HG03045 (cell line): ENCODE measurements around the gene PCNX2.

Experiments used
- ATAC-seq: cut with Tn5 transposase; IDR thresholded peaks from one replicate; pipeline ENCODE4 v1.9.1; 2021; ENCODE audit warnings: mild to moderate bottlenecking, moderate library complexity; ENCODE audit not compliant: unreplicated experiment

The PCNX2 gene

GRCh38 chr1:233079574-233079973 is 216.0 kb downstream of the PCNX2 start:
- ATAC-seq: no peak

GRCh38 chr1:233078396-233078795 is 217.1 kb downstream of the PCNX2 start:
- ATAC-seq: no peak

DNA sequence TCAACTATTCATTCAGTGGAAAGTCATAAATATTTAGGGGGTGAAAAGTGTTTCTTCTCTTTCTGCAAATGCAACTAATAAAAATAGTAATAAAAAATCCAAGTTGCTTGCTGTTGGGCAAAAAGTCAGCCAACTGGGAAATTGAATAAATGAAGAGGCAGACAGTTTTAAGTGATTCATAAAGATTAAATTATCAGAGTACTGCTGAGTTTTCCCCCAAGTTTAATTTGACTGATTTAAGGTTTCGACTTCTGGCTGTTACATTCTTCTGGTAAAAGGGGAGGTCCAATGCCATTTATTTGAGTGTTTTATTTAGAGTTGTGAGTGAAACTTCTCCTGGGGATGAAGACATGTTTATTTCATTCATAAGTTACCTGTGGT is 219.6 kb downstream of the PCNX2 start:
- no peak for ATAC-seq

GRCh38 chr1:233066087-233066486 is 229.4 kb downstream of the PCNX2 start:
- ATAC-seq: no peak

- no peak for ATAC-seq
Observed at GRCh38 chr1:233065685-233066084, 229.8 kb downstream of the PCNX2 start.

DNA sequence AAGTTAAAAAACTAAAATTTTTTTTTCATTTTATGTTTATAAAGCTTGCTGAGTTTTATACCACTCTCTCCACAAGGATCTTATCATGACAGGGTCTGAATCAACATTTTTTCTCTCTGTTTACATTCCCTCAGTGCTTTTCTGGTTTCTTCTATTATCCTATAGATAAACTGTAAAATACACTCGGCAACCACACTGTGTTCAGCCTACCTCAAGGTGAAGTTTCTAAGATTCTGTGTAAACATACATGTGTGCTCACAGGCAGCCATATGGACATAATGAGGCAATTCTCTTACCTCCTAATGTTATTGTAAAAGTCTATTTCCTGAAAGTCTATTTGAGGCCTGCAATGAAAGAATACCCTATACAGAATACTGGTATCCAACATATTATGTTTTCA is 230.5 kb downstream of the PCNX2 start:
- no peak for ATAC-seq

GRCh38 chr1:233063462-233063861 is 232.1 kb downstream of the PCNX2 start:
- ATAC-seq: no peak

DNA sequence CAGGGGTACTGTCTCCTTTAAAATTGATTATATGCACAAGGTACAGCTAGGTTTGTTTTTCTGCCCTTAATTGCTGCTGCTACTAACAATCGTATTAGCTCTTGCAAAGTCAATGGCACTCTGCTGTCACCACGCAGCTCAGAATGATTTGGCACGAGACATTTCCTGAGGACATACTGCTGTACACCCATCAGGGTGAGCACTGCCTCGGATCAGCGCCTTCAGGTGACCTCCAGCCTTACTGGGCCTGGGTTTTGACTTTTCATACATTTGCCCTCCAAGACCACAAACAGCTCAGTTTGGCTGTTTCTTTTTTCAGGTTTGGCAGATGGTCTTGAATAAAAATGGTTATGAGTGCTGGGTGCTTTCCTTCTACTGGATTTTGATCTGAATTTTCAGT is 234.3 kb downstream of the PCNX2 start:
- no peak for ATAC-seq

GRCh38 chr1:233060461-233060994 is 235.0 kb downstream of the PCNX2 start:
- no peak for ATAC-seq

- ATAC-seq: no peak
Observed at GRCh38 chr1:233057836-233058235, 237.7 kb downstream of the PCNX2 start.

DNA sequence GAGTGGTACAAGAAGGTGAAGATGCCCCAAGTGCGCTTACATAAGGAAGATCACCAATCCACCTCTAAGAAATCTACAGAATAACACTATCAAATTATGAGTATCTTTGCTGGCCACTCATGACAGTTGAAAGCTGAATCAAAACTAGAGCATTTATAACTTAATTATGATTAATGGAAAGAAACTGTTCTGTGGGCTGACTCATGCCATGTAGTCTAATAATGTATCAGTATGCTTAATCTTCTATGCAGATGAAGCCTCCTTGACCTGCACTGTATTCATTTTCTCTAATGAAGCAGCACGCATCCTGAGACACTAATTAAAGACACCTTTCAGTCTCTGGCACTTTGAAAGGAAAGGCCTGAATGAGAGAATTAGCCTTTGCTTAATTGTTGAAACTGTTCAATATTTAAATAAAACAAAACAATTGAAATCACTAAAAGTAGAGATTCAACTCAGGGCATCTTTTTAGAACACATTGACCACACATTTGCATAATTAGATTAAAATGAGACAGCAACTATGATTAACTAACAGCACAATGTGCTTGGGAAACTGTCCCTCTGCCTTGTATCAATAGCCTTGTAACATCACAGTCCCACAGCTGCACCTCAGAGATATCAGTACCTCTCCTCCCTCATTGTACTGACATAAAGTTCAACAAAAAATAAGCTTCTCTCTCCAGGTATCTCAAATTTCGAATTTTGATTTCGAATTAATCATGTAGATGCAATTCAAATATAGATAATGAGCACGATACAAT is 239.5 kb downstream of the PCNX2 start:
- no peak for ATAC-seq

GRCh38 chr1:233045588-233045987 is 249.9 kb downstream of the PCNX2 start:
- ATAC-seq: no peak

DNA sequence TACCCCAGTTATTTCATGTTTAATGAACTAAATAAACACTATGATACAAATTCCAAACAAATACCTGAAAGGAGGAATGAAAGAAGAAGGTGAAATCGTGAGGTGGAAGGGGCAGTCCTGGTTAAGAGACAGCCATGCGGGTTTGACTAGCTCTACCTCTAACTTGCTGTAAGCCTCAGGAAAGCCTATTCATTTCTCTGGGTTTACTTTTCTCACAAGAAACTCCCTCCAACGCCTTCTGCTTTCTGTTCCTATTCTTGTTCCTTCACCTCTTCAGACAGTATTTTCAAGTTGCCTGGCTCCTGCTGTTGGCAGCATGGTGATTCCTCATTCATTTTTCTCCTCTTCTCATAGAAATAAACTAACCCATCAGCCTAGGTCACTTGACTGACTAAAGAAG is 252.7 kb downstream of the PCNX2 start:
- ATAC-seq: no peak

DNA sequence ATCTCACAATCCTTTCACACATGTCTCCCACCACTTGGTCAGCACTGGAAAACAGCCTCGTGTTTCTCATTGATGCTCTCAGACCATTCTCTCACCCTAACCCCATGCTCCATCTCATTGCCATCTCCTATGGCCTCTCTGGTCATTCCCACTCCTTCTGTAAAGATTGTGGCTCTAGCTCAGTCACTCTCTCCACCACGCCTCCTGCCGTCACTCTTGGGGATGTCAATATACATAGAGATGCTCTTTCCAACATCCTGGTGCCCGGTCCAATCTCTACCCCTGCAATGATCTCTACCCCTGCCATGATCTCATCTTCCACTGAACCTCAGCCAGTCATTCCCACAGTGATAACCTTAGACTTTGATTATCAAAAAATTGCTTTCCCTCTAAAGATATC is 255.0 kb downstream of the PCNX2 start:
- no peak for ATAC-seq

- ATAC-seq: no peak
Observed at GRCh38 chr1:233038581-233038980, 256.9 kb downstream of the PCNX2 start.

DNA sequence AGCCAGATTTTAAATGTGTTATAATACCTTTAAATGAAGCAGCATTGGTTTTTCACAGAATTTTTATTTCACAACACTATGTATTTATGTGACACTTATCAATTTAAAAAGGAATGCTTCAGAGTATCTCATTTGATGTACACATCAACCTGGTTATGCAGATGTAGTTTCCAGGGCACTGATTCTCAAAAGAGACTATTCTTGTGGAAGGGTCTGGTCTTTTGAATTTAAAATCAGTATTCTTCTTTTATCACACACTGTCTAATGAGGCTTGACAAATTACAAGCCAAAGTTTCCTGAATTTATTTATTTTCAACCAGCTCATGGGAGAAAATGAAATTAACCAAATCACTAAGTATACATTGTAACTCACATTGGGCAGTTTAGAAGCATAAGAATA is 257.7 kb downstream of the PCNX2 start:
- ATAC-seq: no peak

DNA sequence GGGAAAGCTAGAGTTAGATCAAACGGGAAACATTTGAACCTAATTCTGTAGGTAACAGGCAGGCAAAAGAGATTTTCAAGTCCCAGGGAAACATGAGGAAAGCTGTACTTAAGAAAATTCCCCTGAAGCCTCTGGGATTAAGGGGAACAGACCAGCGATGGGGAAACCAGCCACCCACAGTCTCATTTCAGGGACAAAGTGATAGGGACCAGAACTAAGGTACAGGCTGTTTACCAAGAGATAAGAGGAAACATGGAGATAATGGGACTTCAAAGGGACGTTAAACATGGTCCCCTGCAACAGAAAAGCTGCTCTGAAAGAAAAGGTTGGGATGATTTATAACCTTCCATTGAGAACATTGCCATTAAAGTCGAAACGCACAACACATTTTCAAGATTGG is 260.7 kb downstream of the PCNX2 start:
- ATAC-seq: no peak

GRCh38 chr1:233033361-233033760 is 262.2 kb downstream of the PCNX2 start:
- no peak for ATAC-seq

DNA sequence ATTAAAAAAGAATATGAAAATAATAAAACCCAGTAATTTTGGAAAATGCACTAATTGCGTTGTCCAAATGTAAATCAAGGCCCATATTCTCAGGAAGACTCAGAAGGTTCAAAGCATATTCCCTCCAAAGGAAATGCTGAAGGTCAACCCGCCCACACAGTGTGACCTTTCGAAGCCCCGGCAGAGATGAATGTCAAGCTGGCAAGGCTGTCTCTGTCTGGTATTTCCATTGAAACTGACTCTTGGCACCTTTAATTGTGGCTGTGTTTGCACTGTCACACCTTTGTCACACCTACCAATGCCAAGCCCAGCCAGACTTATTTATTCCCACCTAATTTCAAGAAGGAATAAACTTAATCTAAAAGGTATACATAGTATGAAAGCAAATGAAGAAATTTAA is 262.6 kb downstream of the PCNX2 start:
- no peak for ATAC-seq

DNA sequence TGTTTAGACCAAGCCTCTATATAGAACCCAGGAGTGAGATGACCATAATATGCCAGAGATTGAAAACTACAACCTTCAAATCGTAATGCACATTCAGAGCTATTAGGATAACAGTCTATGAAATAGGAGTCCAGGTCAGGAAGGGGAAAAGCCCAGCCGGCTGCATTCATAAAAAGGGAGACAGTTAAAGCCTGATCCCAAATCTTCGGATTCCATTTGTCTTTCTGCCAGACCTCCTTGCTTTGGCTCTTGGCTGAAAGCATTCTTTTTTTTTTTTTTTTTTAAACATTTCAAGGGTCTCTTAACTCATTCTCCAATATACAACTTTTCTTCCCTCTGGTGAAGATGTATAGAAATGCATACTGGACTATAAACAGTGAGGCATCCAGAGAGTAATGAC is 264.0 kb downstream of the PCNX2 start:
- ATAC-seq: no peak

DNA sequence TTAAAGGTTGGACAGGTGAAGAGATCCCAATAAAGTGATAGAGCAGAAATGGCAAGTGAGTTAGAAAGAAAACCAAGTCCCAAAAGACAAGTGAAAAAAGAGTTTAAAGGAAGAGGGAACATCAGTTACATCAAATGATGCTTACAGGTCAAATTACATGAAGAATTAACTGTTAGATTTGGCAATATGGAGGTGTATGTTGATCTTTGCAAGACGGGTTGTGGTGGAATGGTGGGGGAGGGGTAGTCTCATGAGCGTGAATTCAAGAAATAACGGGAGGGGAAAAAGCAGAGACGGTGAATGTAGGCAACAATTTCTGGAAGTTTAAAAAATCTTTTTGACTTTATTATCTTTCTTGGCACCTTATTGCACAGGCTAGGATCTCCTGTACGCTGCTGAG is 268.5 kb downstream of the PCNX2 start:
- ATAC-seq: no peak

DNA sequence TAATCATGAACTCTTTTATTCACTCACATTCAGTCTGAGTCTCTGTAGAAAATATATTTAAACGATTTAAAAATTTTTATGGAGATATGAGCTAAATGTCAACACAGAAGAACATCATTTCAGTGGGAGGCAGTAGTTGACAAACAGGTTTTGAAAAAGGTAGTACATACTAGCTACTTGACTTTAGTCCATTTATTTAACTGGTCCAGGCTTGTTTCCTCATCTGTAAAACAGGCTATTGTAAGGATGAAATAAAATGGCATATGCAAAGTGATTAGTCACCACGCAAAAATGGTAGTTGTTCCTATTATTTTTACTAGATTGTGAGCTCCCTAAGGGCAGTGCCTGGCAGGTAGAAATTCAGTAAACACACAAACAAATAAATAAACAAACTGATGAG is 270.0 kb downstream of the PCNX2 start:
- no peak for ATAC-seq

GRCh38 chr1:233025157-233025556 is 270.4 kb downstream of the PCNX2 start:
- no peak for ATAC-seq
